GM18505 (cell line): ENCODE measurements around the gene TSEN34.
"Not testable (repeated sequence)": the region's sequence is repeated elsewhere in the genome, so short reads cannot be mapped to it uniquely, and the experiment has no call there.

Experiments used
- ATAC-seq: cut with Tn5 transposase; IDR thresholded peaks from one replicate; pipeline ENCODE4 v1.9.1; 2021; ENCODE audit not compliant: unreplicated experiment
- POLR2A ChIP-seq: IDR thresholded peaks from 4 replicates; pipeline ENCODE4 v1.6.1; 2011; ENCODE audit warnings: borderline replicate concordance; ENCODE audit not compliant: insufficient read depth, insufficient read length; ENCODE audit errors: extremely low read depth

TSEN34 gene

GRCh38 chr19:54211235-54211634 is 20.1 kb downstream of the TSEN34 start:
- ATAC-seq = no peak
- TF ChIP-seq POLR2A = no peak

- not testable (repeated sequence) for ATAC-seq
These were observed 23.1 kb downstream of the TSEN34 start for GRCh38 chr19:54214217-54214616.

- not testable (repeated sequence) for ATAC-seq
These were observed 23.6 kb downstream of the TSEN34 start for GRCh38 chr19:54214734-54215133.

- no peak for ATAC-seq
- TF ChIP-seq POLR2A = no peak
These were observed 25.8 kb downstream of the TSEN34 start for GRCh38 chr19:54216869-54217268.

GRCh38 chr19:54217517-54218247 is 26.6 kb downstream of the TSEN34 start:
- not testable (repeated sequence) for ATAC-seq

- ATAC-seq = no peak
These were observed 27.2 kb downstream of the TSEN34 start for GRCh38 chr19:54218259-54218658.

GRCh38 chr19:54218960-54219661 is 28.0 kb downstream of the TSEN34 start:
- TF ChIP-seq POLR2A = no peak
- ATAC-seq = no peak

More at GRCh38 chr19:54218259-54218658, 27.2 kb downstream of the TSEN34 start:
- TF ChIP-seq POLR2A = no peak

- not testable (repeated sequence) for ATAC-seq
These were observed 28.6 kb downstream of the TSEN34 start for GRCh38 chr19:54219702-54220101.

- ATAC-seq = not testable (repeated sequence)
These were observed 30.8 kb downstream of the TSEN34 start for GRCh38 chr19:54221947-54222346.

- not testable (repeated sequence) for ATAC-seq
These were observed 31.6 kb downstream of the TSEN34 start, which contains the start of gene LILRB3 for GRCh38 chr19:54222474-54223276. TSS of gene LILRB3 (minus strand) at chr19:54223007. CDS start at chr19:54222976, 31 bp downstream.

- not testable (repeated sequence) for ATAC-seq
These were observed 32.3 kb downstream of the TSEN34 start for GRCh38 chr19:54223277-54223936.

- not testable (repeated sequence) for ATAC-seq
These were observed 32.8 kb downstream of the TSEN34 start for GRCh38 chr19:54223937-54224281.

GRCh38 chr19:54224619-54225018 is 33.5 kb downstream of the TSEN34 start:
- not testable (repeated sequence) for ATAC-seq

GRCh38 chr19:54229146-54229545 is 38.0 kb downstream of the TSEN34 start:
- no peak for TF ChIP-seq POLR2A
- ATAC-seq = no peak
